ENCODE results near the gene FANCI. TPM values are rescaled to one million over a fixed set of nuclear protein-coding genes. Genes with fewer than 3 reads are reported as not detected.

The FANCI gene
- total and polyA plus RNA-seq, 2 of the 13 experiments (the other 11 are each of a cell fraction or from before 2014, with no cell fraction given) = 15.7 to 68.8 TPM

DNA sequence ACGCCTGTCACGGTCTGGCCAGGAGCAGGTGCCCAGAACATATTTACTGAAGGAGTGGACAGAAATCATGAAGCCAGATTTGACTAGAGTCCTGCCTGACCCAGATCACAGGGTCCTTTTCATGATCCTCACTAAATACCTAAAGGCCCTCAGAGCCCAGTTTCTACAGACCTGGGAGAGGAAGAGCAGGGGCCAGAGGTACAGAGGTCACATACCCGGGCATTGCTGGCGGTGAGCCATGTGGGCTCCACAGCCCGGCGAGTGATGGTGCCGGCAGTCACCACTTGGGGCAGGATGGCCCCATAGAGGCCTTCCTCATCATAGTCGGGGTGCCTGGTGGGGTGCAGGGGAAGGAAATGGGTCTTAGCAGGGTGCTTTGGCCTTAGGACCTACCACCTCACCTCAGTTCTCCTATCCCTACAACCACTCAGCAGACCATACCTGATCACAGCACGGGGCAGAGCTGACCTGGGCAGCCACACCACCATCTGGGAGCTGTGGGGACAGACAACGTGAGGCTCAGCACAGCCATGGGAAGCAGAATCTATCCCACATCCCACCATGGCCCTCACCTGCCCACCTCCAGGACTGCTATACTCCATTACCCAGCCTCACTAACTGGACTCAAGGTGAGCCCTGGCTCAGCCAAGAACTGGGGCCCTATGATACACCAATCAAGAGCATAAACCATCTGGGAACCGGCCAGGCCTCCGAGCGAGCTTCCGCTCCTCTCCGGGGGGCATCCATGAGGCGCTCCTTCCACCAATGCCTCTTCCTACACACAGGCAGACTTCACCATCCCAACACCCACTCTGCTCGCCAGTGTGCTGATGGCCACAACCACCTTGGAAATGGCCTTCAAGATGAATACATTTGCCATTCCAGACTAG lies 78.0 kb downstream of the FANCI start (continued):
- TF ChIP-seq, protein P1, sequence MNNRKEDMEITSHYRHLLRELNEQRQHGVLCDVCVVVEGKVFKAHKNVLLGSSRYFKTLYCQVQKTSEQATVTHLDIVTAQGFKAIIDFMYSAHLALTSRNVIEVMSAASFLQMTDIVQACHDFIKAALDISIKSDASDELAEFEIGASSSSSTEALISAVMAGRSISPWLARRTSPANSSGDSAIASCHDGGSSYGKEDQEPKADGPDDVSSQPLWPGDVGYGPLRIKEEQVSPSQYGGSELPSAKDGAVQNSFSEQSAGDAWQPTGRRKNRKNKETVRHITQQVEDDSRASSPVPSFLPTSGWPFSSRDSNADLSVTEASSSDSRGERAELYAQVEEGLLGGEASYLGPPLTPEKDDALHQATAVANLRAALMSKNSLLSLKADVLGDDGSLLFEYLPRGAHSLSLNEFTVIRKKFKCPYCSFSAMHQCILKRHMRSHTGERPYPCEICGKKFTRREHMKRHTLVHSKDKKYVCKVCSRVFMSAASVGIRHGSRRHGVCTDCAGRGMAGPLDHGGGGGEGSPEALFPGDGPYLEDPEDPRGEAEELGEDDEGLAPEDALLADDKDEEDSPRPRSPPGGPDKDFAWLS (CRISPR knock-in tag; IDR thresholded peaks at IDR 0.05; ENCODE audit: borderline replicate concordance) = no peak
- TF ChIP-seq SALL2 (CRISPR knock-in tag; IDR thresholded peaks at IDR 0.05) (no peak), ZNF432 (CRISPR knock-in tag; IDR thresholded peaks at IDR 0.05; ENCODE audit: borderline replicate concordance) (no peak), ZFY (CRISPR knock-in tag; IDR thresholded peaks at IDR 0.05) (peak; percentile 21; the same call in 1 of the 2 replicates), ZNF282 (IDR thresholded peaks at IDR 0.05; ENCODE audit: partially characterized antibody) (no peak), ZNF773 (CRISPR knock-in tag; IDR thresholded peaks at IDR 0.05; ENCODE audit: borderline replicate concordance) (0 out of 2 replicates have a peak, but pooled peaks have one; percentile 37), MBNL3 (CRISPR knock-in tag; conservative IDR thresholded peaks at IDR 0.05) (no peak), ZSCAN22 (CRISPR knock-in tag; IDR thresholded peaks at IDR 0.05) (no peak), HMG20A (CRISPR knock-in tag; IDR thresholded peaks at IDR 0.05; ENCODE audit: borderline replicate concordance) (peak; percentile 22; the same call in 1 of the 2 replicates), MYNN (CRISPR knock-in tag; IDR thresholded peaks at IDR 0.05; ENCODE audit: low read depth) (no peak), ZNF644 (CRISPR knock-in tag; IDR thresholded peaks at IDR 0.05; ENCODE audit: low read depth) (peak; percentile 50; the same call in 1 of the 2 replicates), ZNF737 (CRISPR knock-in tag; IDR thresholded peaks at IDR 0.05; ENCODE audit: borderline replicate concordance) (no peak)
- TF ChIP-seq, protein P2, sequence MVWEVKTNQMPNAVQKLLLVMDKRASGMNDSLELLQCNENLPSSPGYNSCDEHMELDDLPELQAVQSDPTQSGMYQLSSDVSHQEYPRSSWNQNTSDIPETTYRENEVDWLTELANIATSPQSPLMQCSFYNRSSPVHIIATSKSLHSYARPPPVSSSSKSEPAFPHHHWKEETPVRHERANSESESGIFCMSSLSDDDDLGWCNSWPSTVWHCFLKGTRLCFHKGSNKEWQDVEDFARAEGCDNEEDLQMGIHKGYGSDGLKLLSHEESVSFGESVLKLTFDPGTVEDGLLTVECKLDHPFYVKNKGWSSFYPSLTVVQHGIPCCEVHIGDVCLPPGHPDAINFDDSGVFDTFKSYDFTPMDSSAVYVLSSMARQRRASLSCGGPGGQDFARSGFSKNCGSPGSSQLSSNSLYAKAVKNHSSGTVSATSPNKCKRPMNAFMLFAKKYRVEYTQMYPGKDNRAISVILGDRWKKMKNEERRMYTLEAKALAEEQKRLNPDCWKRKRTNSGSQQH (CRISPR knock-in tag; IDR thresholded peaks at IDR 0.05; ENCODE audit: low read depth) = no peak
- TF ChIP-seq, protein P3, sequence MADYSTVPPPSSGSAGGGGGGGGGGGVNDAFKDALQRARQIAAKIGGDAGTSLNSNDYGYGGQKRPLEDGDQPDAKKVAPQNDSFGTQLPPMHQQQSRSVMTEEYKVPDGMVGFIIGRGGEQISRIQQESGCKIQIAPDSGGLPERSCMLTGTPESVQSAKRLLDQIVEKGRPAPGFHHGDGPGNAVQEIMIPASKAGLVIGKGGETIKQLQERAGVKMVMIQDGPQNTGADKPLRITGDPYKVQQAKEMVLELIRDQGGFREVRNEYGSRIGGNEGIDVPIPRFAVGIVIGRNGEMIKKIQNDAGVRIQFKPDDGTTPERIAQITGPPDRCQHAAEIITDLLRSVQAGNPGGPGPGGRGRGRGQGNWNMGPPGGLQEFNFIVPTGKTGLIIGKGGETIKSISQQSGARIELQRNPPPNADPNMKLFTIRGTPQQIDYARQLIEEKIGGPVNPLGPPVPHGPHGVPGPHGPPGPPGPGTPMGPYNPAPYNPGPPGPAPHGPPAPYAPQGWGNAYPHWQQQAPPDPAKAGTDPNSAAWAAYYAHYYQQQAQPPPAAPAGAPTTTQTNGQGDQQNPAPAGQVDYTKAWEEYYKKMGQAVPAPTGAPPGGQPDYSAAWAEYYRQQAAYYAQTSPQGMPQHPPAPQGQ (CRISPR knock-in tag; IDR thresholded peaks at IDR 0.05; ENCODE audit: borderline replicate concordance) = no peak
- TF ChIP-seq, protein P4, sequence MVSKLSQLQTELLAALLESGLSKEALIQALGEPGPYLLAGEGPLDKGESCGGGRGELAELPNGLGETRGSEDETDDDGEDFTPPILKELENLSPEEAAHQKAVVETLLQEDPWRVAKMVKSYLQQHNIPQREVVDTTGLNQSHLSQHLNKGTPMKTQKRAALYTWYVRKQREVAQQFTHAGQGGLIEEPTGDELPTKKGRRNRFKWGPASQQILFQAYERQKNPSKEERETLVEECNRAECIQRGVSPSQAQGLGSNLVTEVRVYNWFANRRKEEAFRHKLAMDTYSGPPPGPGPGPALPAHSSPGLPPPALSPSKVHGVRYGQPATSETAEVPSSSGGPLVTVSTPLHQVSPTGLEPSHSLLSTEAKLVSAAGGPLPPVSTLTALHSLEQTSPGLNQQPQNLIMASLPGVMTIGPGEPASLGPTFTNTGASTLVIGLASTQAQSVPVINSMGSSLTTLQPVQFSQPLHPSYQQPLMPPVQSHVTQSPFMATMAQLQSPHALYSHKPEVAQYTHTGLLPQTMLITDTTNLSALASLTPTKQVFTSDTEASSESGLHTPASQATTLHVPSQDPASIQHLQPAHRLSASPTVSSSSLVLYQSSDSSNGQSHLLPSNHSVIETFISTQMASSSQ (IDR thresholded peaks at IDR 0.05; ENCODE audit: low read depth) = no peak
- TF ChIP-seq, protein P4 (CRISPR knock-in tag; IDR thresholded peaks at IDR 0.05; ENCODE audit: borderline replicate concordance) = peak; percentile 12; the same call in 1 of the 2 replicates

Measured in HepG2 (cell line).